GM03348 (cell line): ENCODE data around the gene CPNE9.

Experiments used
- DNase-seq: peaks from one replicate; pipeline ENCODE4 v3.0.0; 2012; ENCODE audit warnings: low spot score

The CPNE9 gene, protein sequence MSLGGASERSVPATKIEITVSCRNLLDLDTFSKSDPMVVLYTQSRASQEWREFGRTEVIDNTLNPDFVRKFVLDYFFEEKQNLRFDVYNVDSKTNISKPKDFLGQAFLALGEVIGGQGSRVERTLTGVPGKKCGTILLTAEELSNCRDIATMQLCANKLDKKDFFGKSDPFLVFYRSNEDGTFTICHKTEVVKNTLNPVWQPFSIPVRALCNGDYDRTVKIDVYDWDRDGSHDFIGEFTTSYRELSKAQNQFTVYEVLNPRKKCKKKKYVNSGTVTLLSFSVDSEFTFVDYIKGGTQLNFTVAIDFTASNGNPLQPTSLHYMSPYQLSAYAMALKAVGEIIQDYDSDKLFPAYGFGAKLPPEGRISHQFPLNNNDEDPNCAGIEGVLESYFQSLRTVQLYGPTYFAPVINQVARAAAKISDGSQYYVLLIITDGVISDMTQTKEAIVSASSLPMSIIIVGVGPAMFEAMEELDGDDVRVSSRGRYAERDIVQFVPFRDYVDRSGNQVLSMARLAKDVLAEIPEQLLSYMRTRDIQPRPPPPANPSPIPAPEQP

DNA sequence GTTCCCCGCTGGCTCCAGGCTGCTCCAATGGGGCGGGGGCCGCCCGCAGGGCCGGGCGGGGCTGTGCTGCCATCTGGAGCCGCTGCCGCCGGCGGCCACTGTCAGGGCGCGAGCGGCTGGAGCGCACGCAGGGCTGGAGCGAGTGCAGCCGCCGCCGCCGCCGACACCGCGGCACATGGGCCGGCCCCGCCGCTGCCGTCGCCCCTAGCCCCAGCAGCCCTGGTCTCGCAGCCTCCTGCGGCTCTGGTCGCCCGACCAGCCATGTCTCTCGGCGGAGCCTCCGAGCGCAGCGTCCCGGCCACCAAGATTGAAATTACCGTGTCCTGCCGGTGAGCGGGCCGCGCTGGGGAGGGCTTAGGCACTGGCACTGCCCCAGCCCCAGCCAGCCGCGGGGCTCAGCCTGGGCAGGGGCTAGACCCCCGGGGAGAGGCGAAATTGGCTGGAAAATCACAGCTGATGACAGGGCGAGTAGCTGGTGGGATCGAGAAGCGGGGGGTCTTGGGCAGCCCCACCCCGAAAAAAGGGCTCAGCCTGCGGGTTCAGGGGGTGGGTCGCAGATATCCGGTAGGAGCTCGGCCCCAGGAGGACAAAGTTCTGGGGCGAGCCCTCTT lies at the start of gene CPNE9:
Gene CPNE9, plus strand, starts transcription at position 98 of the 611 bp plus-strand sequence. Its CDS starts 164 bp downstream, at position 262.
- DNase-seq, result peak; percentile 36

DNA sequence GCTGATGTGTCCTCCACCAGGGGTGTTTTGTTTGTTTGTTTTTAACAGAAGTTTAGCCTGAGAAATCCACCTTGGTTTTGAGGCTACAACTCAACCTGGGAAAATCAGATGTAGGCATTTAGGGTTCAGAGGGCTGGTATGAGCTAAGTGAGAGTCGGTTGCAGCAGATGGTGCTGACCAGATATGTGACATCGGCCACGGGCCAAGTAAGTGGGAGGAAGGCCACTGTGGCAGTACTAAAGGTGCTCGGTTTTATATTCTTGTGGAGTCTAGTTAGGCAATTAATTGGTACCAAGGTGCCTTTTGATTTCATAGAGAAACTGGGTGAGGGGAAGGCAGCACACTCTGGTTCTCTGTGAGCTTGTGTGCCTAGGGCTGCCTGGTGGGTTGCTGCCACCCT lies 43.8 kb upstream of the CPNE9 start:
- no peak for DNase-seq

DNA sequence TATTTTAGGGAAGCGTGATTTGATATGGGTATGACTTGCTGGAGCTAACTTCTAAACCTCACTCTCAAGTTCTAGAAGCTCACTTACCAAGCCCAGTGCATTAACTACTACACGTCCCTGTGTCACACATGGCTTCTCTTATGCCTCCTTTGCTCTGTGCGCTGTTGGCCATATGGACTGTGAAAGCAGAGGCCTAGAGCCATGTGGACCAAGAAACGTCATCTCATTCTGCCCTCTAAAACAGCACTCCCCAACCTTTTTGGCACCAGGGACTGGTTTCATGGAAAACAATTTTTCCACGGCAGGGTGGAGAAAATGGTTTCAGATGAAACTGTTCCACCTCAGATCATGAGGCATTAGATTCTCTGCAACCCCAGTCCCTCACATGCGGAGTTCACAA lies 42.7 kb upstream of the CPNE9 start:
- no peak for DNase-seq

DNA sequence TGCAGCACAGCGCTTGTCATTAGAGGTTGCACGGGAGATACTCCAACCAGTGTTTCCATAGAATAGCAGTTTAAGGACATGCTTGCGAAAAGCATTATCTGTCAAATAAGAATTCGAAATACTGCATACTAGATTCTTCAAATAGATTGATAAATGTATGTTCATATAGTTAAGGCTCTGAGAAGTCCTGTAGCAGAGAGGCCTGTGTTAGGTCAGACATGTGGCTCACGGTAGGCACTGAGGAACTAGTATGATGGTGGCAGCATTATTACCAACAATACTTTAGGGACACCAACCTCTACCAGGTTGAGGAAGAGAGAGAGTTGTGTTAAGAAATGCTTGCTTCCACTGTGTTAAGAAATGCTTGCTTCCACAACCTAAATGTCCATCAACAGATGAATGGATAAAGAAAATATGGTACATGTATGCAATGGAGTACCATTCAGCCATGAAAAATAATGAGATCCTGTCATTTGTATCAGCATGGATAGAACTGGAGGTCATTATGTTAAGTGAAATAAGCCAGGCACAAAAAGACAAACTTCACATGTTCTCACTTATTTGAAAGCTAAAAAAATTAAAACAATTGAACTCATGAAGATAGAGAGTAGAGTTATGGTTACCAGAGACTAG lies 39.4 kb upstream of the CPNE9 start:
- no peak for DNase-seq

DNA sequence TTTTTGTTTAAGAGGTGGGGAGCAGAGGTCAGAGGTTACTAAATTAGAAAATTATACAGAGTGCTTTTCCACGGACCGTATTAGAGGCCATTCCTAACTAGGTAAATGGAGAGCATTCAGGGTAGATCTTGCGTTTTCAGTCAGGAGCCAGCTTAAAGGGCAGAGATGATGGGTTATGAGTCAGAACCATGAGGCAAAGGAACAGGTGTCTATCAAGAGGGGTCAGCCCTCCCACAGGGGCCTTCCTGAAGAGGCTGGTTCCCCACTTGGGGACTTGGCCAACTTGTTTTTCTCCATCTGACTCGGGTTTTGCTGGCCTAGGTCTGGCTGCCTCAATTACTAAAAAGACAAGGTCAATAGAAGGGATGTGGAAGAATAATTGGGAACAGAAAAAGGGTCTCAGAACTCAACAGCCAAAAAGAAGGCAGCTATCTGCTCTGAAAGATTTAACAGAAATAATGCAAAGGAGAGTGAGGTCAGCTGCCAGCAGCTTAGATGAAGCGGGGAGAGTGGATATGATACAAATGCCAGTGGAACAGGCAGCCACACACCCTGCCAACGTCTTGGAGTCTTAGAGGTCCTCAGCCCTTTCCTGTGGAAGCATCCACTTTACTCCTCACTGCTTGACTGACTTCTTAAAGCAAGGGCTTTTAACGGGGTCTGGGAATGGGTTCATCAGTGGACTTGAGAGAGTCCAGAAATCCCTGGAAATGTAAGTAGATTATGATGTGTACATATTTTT lies 36.8 kb upstream of the CPNE9 start:
- DNase-seq, result no peak

DNA sequence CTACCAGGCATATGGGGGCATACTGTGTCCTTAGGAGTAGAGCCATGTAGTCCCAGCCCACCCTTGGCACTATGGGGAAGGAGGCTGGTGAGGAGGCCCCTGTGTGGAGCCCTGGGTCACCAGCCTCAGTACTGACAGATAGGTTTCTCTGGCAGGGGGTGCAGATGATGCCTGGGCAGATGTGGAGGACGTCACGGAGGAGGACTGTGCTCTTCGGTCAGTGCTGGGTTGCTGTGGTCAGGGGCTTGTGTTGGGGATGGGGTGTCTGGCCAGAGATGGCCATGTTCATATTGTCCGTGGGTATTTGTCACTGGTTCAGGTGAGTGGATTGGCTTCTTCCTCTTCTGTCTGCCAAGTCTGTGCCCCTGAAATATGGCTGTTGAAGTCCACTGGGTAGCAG lies 34.4 kb upstream of the CPNE9 start:
- no peak for DNase-seq

DNA sequence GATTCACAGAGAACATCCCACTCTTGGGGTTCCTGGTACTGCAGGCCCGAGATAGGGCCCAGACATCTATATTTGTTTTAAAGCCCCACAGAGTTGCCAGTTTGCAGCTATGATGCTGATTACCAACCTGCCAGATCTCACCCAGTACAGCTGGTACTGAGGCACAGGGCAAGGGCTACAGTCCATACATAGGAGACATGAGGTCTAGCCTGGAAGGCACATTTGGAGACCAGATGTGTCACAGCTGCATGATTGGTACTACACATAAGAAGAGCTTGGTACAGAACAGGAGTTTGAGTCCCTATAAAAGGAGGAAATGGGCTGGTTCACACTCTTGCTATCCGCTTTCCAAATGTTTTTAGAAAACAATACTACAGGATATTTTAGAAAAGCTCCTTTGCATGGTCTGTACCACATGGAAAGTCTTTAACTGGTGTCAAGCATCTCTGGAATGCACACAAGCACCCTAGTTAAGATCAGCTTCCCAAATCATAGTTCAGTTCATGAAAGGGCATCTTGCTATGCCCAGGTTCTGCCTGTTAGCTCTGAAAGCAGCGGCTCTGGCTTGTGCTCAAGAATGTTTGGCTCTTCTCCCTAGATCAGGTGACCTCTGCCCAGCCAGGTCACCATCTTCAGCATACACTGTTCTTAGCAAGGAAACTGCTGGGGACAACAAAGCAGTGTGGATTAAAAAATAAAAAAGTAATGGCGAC lies 33.8 kb upstream of the CPNE9 start:
- DNase-seq, result peak; percentile 30

DNA sequence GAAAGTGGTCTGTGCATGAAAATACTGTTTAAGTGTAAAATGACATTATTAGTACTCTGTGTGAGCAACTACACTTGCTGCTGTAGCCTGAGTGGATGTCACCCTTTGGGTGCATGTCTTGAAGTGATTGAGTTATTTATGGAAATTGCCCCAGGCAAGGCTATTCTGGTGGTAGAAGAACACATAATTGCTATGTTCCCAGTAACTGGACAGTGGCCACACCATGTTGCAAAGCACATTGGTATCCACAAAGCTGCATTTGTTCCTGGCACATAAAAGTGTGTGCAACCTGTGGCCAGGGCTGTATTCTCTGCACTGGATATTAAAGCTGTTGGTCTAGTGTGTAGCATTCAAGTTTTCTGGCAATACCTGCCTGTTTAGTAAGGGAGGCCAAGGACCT lies 30.6 kb upstream of the CPNE9 start:
- DNase-seq, result no peak

DNA sequence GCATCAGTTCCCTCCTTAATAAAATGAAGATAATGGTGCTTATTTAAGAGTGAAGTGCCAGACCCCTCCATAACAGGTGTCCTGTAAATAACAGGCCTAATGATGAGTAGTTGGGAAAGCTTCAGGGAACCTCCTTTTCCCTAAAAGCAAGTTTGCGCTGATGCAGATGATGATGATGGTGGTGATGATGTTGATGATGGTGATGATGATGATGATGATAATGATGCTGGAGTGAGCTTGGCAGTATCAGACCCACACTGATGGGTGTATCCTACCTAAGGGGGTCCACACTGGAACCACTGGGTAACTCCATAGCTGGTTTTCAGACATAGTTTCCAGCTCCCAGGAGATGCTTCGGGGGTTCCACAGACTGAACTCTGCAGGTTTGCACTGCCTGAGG lies 29.9 kb upstream of the CPNE9 start:
- no peak for DNase-seq

DNA sequence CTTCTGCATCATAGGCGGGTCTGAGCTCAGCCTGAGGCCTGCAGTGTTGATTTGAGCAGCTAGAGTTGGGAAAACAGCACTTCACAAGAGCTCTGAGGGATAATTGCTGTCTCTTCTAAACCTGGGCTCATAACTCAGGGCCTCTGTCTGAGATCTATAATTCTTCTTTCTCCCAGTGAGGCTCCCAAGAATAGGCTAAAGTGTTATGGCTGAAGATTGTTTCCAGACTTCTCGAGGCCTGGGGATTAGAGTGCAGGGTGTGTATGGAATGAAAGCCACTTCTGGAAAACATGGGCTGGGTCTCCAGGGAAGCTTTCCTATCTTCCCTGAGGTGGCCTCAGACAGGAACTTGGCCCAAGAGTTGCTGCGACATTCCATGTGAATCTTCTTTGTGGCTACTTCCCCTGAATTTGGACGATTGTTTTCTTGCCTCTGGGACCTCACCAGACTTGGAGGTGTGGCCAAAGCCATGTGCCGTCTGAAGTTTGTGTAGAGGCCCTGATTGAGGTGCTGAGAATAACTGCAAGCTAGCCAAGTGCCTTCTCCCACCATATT lies 27.8 kb upstream of the CPNE9 start:
- DNase-seq, result no peak

DNA sequence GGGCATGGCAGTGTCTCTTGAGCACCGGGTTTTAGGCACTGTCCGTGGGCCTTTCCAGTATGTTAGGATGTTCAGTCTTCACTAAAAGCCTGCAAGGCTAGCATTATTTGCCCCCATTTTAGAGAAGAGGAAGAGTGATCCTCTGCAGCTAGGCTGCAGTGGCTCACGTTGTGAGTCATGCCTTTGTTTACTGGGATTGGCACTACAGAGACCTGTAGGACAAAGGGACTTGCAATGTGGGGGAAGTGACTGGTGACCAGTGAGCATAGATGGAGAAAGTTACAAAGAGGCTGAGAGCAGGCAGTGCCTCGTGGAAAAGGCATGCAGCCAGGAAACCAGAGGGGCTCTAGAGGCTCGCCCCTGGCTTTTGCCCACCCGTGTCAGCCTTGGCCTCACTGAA lies 26.8 kb upstream of the CPNE9 start:
- DNase-seq, result no peak

DNA sequence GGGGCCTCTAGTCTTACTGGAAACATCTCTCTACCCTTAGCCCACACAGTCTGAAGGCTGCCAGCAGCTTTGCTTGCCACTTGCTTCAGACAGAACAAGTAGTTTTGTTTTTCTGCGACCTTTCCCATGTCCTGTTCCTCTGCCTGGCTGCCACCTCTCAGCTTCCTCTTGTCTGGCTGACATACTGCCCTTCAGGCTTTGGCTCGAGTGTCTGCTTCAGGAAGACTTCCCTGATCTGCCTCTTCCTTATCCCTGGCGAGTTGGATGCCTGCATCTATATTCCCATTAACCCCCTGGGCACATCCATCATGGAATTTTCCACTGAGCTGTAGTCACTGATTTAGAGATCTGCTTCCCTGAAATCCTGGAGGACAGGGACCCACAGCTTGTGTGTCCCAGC lies 25.1 kb upstream of the CPNE9 start:
- no peak for DNase-seq

DNA sequence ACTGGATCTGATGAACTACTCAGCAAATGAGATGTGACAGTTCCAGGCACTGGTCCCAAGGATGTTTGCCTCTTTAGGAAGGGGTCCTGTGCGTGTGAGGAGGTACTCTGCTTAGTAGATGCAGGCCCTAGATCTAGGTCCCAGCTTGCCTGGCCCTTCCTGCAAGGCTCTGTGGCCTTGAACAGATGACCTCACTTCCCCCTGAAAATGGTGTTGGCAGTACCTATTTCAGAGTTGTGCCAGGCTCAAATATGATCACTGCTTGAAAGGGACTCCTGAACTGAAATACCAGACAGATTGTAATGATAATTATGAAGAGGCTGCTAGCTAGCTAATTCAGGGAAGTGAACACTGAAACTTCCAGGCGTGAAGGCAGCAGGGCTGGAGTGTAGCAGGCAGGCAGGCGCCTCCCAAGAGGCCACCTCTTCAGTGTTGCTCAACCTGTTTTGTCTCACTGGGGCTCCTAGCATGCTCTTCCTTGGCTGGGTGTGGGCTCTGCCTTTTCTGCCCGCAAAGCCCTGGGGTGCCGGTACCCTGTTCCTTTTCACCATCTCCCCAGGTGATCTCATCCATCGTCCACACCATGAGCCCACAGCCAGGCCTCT lies 24.1 kb upstream of the CPNE9 start:
- no peak for DNase-seq

DNA sequence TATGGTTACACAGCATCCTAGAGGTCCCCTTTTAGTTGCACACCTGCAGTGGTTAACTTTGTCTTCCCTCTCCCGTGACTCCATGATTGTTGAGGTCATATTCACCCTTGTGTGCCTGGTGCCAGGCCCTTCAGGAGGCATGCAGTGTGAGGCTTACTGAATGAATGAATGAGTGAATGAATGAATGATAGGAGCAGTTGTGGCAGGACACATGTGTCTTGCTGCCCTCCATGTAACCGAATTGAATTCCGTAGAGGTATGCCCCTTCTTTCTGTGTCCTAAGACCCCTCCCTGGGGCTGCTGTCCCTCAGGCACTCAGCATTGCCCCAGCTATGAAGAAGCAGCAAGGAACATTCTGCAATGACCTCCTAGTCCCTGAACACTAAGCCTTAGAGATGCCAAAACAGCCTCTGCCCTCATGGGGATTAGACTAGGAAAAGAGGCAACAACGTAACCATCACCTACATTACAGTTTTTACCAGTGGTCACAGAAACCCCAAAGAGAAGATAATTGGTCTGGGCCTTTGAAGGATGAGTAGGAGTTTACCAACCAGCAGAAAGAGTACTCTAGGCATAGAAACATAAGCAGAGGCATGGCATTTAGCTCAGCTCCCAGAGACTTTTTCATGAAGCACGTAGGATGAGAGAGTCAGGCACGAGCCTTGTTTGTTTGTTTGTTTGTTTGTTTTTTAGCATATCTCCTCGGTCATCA lies 22.5 kb upstream of the CPNE9 start:
- DNase-seq, result no peak

DNA sequence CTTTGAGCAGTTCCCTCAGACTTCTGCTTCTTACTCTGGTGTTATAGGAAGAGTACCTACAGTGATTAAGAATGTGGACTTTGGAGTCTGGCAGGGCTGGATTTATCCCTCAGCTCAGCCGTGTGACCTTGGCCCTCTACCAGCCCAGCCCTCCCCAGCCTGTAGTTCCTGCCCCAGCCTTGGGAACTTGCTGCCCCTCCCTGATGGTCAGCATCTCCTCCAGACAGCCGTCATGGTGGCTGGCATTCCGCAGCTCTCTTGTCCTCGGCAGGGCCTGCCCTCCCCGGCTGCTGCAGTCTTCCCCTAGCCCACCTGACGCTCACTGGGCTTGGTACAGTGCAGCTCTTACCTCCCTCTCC lies 21.9 kb upstream of the CPNE9 start:
- no peak for DNase-seq

DNA sequence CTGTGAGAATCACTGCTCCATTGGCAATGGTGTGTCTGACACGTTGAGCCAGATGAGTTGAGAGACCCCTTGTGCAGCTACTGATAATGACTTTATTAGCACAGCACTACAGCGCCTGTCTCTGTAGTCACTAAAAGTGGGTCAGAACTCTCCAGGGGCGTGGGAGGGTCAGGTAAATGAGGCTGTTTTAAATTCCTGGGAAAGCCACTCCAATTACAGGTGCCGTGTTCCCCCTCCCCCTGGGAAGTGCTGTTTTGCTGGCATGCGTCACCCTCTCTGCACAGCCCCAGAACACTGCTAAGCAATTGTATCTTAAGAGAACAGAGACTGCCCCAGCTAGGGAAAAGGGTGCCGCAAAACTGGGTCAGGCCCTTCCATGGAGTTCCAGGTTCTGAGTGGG lies 21.5 kb upstream of the CPNE9 start:
- no peak for DNase-seq

DNA sequence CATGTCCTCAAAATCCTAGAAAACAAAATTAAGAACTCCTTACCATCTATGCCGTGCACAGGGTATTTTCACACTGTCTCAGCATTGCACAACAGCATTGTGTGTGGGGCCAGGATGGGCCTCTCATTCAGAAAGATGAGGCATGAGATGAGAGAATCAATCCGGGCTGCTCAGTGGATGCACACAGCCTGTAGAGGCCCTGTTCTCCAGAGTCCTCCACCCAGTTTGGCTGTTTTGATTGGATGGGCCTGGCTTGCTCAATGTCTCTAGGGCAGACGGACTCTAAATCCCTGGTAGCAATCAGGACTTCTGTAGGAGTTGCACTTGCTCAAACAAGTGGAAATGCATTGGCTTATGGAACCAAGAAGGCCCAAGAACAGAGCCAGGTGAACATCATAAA lies 20.2 kb upstream of the CPNE9 start:
- DNase-seq, result no peak

DNA sequence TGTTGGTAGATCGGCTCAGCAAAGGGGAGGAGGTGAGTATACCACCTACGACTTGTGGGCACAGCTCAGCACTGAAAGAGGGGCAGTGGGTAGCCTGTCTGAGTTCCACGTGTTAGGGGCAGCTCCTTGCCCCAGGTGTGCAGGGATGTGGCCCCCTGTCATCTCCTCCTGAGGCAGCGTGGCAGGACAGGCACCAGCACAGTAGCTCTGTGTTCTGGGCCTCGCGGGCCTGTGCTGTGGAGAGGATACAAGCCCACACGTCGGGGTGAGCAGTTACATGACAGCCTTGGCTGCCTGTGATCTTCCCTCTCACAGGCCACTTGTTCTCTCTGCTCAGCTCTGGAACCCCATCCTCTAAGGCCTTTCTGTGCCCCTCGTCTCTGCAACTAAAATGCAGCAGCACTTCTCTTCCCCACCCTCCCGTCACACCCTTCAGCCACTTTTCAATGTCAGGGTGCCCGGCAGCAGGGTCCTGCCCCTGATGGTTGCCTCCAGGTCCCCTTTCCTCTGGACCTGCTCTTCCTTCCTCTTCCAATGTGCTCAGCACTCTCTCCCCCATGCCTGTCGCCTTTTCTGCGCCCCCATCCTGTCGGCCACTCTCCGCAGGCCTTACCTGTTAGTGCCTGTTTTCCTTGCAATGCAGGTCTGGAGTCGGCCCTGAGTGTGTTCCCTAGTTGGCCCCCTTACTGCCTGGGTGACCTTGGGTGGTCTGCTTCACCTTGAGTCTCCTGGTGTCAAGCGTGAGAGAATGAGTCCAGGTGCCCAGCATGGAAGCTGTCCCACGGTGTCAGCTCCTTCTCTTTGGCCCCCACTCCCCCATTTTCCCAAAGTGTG lies 18.2 kb upstream of the CPNE9 start:
- DNase-seq, result no peak

DNA sequence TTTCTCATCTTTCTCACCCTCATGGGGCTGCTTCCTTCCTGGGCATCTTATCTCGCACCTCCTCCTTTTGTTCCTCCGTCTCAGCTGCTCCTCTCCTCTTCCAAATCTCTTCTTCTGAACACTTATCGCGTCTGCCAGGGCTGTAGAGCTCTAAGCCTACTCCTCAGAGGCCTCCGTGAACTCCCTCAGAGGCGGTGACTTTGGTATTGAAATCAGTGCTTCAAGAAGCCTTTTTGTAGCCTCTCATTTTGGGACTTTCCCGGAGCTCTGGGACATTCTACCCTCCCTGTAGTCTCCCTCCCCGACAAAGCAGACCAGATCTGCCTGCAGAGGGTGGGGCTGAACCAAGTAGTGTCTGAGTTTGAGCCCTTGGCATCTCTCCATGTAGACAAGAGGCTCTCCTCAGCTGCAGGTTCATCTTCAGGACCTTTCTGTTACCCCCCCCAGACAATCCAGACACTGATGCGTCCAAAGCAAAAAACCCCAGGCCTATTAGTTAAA lies 17.5 kb upstream of the CPNE9 start:
- DNase-seq, result no peak
